HG02678 (cell line): ENCODE measurements around the gene CERS6.
A peak's percentile ranks its signal among the peaks of the same experiment; 100 is the strongest.
"Not testable (repeated sequence)": the region's sequence is repeated elsewhere in the genome, so short reads cannot be mapped to it uniquely, and the experiment has no call there.

ENCODE experiments used
- ATAC-seq: cut with Tn5 transposase; IDR thresholded peaks from one replicate; pipeline ENCODE4 v1.9.1; 2021; ENCODE audit warnings: mild to moderate bottlenecking, moderate library complexity; ENCODE audit not compliant: unreplicated experiment

Gene CERS6

DNA sequence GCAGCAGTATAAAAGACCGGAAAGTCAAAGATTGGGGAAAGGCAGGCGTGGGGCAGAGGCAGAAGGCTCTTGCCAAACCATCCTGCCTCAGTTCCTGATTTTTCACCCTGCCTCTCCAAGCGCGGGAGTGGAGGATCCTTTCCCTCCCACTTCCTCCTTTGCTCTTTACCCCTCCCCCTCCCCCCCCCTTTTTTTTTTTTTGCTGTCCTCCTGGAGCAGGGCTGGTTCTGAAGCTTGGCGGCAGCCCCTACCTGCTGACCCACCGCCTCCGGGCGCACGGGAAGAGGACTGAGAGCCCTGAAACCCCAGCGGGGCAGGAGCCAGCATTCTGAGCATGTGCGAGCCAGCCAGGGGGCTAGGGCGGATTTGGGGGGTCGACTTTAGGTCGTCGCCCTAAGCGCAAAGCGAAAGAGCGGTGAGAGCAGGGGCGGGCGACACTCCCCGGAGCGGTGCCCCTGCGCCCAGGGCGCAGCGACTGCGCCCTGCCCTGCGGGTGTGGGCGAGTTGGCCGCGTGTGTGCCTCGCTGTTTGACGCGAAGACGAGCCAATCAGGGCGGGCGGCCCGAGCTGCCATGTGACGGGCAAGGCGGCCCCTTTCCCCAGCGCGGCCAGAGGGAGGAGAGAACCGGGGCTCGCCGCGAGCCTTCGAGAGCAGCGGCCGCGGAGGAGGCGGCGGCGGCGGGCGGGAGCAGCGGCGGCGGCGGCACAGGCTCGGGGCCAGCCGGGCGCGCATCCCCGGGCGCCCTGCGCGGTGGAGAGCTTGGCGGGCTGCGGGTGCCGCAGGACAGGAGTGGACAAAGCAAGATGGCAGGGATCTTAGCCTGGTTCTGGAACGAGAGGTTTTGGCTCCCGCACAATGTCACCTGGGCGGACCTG, at the start of gene CERS6:
TSS of gene CERS6 (plus strand) at position 628 of the 876 bp plus-strand sequence. CDS start at position 805, 177 bp downstream.
- ATAC-seq, result peak; percentile 95

DNA sequence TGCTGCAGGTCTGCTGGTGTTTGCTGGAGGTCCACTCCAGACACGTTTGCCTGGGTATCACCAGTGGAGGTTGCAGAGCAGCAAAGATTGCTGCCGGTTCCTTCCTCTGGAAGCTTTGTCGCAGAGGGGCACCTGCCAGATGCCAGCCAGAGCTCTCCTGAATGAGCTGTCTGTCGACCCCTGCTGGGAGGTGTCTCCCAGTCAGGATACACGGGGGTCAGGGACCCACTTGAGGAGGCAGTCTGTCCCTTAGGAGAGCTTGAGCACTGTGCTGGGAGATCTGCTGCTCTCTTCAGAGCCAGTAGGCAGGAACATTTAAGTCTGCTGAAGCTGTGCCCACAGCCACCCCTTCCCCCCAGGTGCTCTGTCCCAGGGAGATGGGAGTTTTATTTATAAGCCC, 43.8 kb upstream of the CERS6 start:
- not testable (repeated sequence) for ATAC-seq

- ATAC-seq, result not testable (repeated sequence)
Measured at GRCh38 chr2:168413101-168413500, 43.0 kb upstream of the CERS6 start.

DNA sequence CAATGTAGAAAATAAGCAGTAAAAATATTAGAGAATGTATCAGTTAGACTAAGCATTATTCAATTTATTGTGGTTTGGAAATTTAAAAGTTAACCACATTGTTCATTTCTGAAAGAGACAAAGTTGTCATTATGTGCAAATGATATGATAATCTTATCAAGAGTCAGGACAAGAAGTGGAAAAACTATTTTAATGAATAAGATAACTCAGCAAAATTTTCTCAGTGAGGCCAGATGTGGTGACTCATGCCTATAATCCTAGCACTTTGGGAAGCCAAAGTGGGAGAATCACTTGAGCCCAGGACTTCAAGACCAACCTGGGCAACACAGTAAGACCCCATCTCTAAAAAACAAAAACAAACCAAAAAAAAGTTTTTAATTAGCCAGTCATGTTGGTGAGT, 39.5 kb upstream of the CERS6 start:
- no peak for ATAC-seq

GRCh38 chr2:168422584-168422983, 33.5 kb upstream of the CERS6 start:
- peak; percentile 80 for ATAC-seq

DNA sequence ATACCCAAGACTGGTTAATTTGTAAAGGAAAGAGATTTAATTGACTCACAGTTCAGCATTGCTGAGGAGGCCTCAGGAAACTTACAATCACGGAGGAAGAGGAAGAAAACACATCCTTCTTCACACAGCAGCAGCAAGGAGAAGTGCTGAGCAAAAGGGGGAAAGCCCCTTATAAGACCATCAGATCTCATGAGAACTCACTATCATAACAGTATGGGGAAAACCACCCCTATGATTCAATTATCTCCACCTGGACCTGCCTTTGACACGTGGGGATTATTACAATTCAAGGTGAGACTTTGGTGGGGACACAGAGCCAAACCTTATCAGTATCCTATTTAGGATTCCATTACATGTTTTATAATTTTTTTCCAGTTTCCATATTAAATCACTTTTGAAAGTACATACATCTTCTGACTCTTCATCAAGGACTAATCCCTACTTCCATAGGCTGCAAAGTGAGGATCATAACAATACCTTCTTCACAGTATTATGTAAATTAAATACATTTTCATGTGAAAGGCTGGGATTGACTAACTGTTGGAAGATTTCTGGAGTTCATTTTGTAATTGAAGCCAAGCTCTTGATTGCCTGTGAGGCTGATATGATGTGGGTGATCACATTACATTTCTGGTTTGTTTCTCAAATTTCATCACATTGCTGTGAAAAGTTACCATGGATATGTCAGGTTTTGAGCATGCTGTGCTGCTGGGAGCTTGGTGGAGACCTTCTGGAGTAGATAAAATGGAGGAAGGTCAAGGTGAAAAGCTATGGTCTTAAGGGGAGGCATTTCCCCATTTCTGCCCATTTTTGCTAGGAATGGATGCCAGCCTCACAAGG, 31.7 kb upstream of the CERS6 start:
- ATAC-seq, result no peak

GRCh38 chr2:168424971-168425370, 31.1 kb upstream of the CERS6 start:
- no peak for ATAC-seq

DNA sequence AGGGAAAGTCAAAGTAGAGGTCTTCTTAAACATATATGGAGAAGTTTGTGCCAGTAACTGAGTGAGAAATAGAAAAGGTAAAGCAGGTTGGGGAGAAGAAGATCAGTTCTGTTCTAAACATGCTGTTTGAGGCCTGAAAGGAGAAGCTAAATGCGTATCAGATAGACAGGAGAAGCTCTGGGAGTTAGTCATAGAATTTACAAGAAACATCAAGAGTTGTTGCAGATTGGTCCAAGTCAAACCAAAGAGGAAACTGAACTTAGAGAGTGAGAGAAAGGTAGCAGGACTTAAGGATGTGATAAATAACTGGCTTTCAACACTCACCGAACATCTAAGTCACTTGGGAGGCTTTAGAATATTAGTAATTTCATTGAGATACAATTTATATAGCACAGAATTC, 29.2 kb upstream of the CERS6 start:
- ATAC-seq, result no peak

DNA sequence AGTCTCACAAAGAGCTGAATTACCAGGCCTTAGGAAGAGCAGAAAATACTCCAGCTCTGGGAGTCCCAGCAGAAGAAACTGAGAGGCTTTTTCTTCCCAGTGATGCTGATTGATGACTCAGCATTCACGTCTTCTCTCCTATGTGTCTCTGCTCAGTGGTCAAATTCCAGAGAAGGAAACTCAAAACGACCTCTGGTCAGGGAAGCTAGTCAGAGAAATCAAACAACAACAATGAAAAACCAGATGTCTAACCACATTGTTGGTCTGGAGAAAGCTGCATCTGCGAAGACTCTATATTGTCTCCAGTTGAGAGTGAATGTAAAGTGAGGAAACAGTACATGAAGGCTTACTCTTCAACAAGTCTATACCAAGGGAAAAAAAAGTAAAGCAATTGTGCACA, 28.6 kb upstream of the CERS6 start:
- no peak for ATAC-seq

- no peak for ATAC-seq
Measured at GRCh38 chr2:168428431-168428830, 27.6 kb upstream of the CERS6 start.

DNA sequence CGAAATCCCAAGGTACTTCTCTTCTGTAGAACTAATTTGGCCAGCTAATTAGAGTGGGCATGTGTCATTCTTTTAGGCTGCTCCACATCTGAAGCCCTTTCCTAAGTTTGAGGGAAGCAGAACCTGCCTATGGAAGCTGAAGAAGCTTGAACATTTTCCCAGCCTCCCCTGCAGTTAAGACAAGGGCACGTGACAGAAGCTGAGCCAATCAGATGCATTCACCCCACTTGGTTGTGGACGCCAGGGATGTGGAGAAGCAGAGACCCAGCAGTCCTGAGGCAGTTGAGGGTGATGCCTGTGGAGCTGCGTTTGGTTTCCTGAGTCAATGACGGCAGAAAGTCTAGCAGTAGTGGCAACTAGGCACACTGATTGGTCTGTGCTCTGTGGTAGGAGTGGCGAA, 26.1 kb upstream of the CERS6 start:
- no peak for ATAC-seq

- ATAC-seq, result no peak
Measured at GRCh38 chr2:168430431-168430830, 25.6 kb upstream of the CERS6 start.

DNA sequence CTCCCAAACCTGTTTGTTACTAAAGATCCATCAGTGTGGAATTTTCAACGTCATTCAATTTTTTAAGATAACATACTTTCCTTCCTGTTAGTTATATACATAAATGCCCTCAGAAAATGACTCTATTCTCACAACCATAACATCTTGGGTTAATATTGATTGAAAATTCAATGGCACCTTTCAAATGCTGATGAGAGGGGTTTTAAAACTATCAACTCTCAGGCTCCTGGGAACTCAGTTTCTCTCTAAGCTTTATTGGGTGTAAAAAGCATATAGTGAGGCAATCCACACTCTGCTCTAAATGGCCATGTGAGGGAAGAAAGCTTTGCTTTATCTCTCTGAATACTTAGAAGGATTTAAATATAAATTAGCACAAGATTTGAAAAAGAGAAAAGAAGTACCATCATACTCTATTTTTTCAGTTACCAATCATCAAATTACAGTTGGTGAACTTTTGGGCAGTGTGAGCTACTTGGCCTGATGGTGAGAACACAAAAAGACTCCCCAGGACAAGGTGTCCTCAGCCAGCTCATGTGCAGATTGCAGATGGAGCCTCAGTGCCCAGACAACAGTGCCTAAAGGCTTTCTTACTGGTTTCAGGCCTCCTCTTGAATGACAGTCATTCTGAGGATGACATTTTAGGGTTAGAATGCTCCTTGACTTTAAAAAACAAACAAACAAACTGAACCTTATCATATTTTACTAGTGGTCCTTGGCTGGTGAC, 24.6 kb upstream of the CERS6 start:
- no peak for ATAC-seq

GRCh38 chr2:168432100-168432499, 24.0 kb upstream of the CERS6 start:
- ATAC-seq, result no peak

GRCh38 chr2:168432565-168433186, 23.4 kb upstream of the CERS6 start:
- ATAC-seq, result peak; percentile 59

- ATAC-seq, result no peak
Measured at GRCh38 chr2:168433527-168433926, 22.5 kb upstream of the CERS6 start.

DNA sequence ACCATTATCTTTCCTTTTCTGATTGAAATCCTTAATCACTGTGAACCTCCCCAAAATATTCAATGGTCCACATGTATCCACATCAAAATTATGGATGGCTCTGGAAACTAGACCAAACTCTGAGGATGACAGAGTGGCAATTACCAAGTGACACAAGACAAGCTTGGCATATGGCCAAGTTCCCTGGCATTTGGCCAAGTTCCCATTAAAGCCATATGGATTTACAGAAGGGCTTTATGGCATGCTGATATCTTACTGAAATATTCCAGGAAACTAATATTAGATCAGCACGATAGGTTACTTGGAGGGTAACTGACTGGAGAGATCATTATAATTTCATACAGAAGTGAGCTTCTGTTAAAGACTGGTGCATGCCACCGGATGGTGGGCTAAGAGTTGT, 21.9 kb upstream of the CERS6 start:
- no peak for ATAC-seq

DNA sequence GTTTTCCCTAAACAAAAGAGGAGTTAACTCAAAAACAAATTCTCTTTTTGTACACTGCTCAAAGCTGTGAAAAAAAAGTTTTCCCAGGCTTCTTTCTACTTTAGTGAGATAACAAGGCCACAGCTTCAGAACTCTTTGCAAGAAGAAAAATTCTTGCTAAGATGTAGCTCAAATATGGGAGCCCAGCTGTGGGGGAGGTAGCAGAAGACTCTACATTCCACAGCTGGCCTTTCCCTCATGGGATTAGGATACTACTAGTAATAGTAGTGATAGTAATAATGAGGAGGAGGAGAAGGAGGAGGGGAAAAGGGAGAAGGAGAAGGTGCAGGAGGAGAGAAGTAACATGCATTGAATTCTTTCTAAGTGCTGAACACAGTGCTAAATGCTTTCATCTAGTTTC, 19.2 kb upstream of the CERS6 start:
- no peak for ATAC-seq

DNA sequence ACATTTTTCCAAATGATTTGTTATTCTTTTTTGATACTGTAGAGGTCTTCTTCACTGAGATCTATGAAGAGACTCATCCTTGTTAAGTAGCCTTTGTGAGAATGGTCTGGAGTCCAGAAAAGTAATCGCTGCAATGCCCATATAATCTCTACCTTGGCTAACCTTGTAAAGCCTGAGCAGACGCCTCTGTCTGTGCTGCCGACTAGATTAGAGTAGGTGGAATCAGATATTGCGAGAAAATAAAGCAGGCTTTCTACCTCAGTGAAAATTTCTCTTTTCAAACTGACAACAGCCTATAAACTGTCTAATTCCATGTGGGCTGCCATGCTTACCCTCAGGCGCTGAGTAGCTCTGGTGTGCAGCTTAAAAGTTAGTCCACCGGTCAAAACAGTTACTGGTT, 17.5 kb upstream of the CERS6 start:
- no peak for ATAC-seq

- ATAC-seq, result no peak
Measured at GRCh38 chr2:168439536-168439935, 16.5 kb upstream of the CERS6 start.
